HepG2 (cell line): ENCODE data around the gene CDKL5. TPM values are rescaled to one million over a fixed set of nuclear protein-coding genes. Genes with fewer than 3 reads are reported as not detected.

ENCODE experiments used
- ATAC-seq: fragments of 200-7000 bp; cut with Tn5 transposase; 3 replicates; pipeline ENCODE4 v1.9.1; 2020; ENCODE audit warnings: mild to moderate bottlenecking, moderate library complexity
- BruUV-seq: library from RNA; stranded (reverse); fragments of 400-500 nt; replicated peaks from 2 replicates; lab custom pipeline; 2021; lab: Mats Ljungman, UMichigan
- CTCF ChIA-PET: fragments of 300-600 bp; formaldehyde crosslinking; extraction: SDS; loops from one replicate; lab custom pipeline; 2021; ENCODE audit warnings: low total read pairs, inconsistent platforms, low intra/inter-chr PET ratio; lab: Yijun Ruan, JAX
- POLR2A ChIA-PET: fragments of 350-600 bp; sonication (Branson Sonifier 250); formaldehyde crosslinking; loops from one replicate; lab custom pipeline; 2020; ENCODE audit warnings: antibody characterized with exemption, inconsistent platforms; lab: Yijun Ruan, JAX
- DNase-seq: peaks from one replicate; pipeline ENCODE4 v3.0.0-alpha.2; 2015; ENCODE audit warnings: low spot score
- FAIRE-seq: peaks from 3 replicates; lab custom pipeline; 2011; peaks lifted over from hg19 to GRCh38; lab: Jason Lieb, UNC
- H2AFZ ChIP-seq: one replicate; pipeline ENCODE4 v1.6.1; 2011; ENCODE audit warnings: low read length, inconsistent platforms
- H3K27ac ChIP-seq: fragments of 300-600 bp; 3 replicates; pipeline ENCODE4 v1.8.0; 2011; ENCODE audit warnings: mixed run types, mild to moderate bottlenecking, mixed read lengths, low read length, inconsistent platforms; ENCODE audit not compliant: insufficient read depth; ENCODE audit errors: extremely low read length
- H3K27me3 ChIP-seq, 2 experiments: fragments of 200-600 bp in 1 of 2; 2 replicates in 1 of 2; 3 replicates in 1 of 2; pipeline versions ENCODE4 v1.6.0 to v1.8.0; 2011; ENCODE audit warnings: low read length in 2 of 2, mild to moderate bottlenecking in 2 of 2, moderate library complexity in 2 of 2, inconsistent platforms in 1 of 2; ENCODE audit not compliant: insufficient read depth in 2 of 2, control insufficient read depth in 1 of 2
- H3K36me3 ChIP-seq, 2 experiments: fragments of 200-600 bp in 1 of 2; replicated peaks in 1 of 2; 2 replicates in 1 of 2; 3 replicates in 1 of 2; pipeline versions ENCODE4 v1.5.1 to v1.8.0; 2011; ENCODE audit warnings: low read length in 2 of 2, inconsistent platforms in 1 of 2; ENCODE audit not compliant: insufficient read depth in 2 of 2, control insufficient read depth in 1 of 2
- H3K4me1 ChIP-seq: 2 replicates; pipeline ENCODE4 v1.5.1; 2012; ENCODE audit warnings: low read length, inconsistent platforms; ENCODE audit not compliant: insufficient read depth
- H3K4me2 ChIP-seq: 2 replicates; pipeline ENCODE4 v1.6.0; 2011; ENCODE audit warnings: low read depth, low read length, inconsistent platforms
- H3K4me3 ChIP-seq, 3 experiments: fragments of 200-600 bp in 1 of 3; sonication (generic), shearing (Covaris generic) in 1 of 3; replicated peaks in 1 of 3; 2 replicates each; pipeline ENCODE4 v1.5.1; 2011 to 2016; ENCODE audit warnings: low read length in 3 of 3, inconsistent platforms in 2 of 3, low read depth in 2 of 3, mild to moderate bottlenecking in 2 of 3, control low read depth in 1 of 3, mixed read lengths in 1 of 3; ENCODE audit not compliant: insufficient read depth in 1 of 3
- H3K79me2 ChIP-seq: one replicate; pipeline ENCODE4 v1.6.1; 2011; ENCODE audit warnings: low read length, inconsistent platforms; ENCODE audit not compliant: insufficient read depth
- H3K9ac ChIP-seq: 2 replicates; pipeline ENCODE4 v1.6.0; 2011; ENCODE audit warnings: mild to moderate bottlenecking, low read depth, low read length, inconsistent platforms; ENCODE audit not compliant: insufficient read depth
- H3K9me3 ChIP-seq: 2 replicates; pipeline ENCODE4 v1.5.1; 2012; ENCODE audit warnings: mild to moderate bottlenecking, low read length
- H4K20me1 ChIP-seq: 2 replicates; pipeline ENCODE4 v1.6.0; 2011; ENCODE audit warnings: inconsistent platforms, mild to moderate bottlenecking, low read length, moderate library complexity; ENCODE audit not compliant: insufficient read depth
- ETV6 ChIP-seq: sonication (generic); formaldehyde crosslinking; conservative IDR thresholded peaks from 2 replicates; pipeline ENCODE4 v1.4.0; 2020; ENCODE audit warnings: missing genetic modification reagents
- FOSL2 ChIP-seq: sonication (generic); formaldehyde crosslinking; IDR thresholded peaks from 2 replicates; pipeline ENCODE4 v1.4.0; 2020; ENCODE audit warnings: missing genetic modification reagents
- NFE2L2 ChIP-seq: fragments of 150-350 bp; IDR thresholded peaks from 2 replicates; pipeline ENCODE4 v1.6.1; 2014; ENCODE audit warnings: low read length
- SALL2 ChIP-seq: sonication (generic); formaldehyde crosslinking; IDR thresholded peaks from 2 replicates; pipeline ENCODE4 v1.8.1; 2023; ENCODE audit warnings: mild to moderate bottlenecking, missing genetic modification reagents, inconsistent platforms
- ZNF780A ChIP-seq: sonication (generic); formaldehyde crosslinking; IDR thresholded peaks from 2 replicates; pipeline ENCODE4 v1.8.0; 2022; ENCODE audit warnings: mild to moderate bottlenecking, missing genetic modification reagents, moderate library complexity
- in situ Hi-C: cut with HindIII; loops from 2 replicates; pipeline ENCODE4 v1.10.0; 2017; ENCODE audit warnings: low pct_unique_long_range_greater_than_20kb; ENCODE audit not compliant: extremely low pct_ligation_motif_present
- intact Hi-C: fragments of 100-400 bp; cut with micrococcal nuclease; formaldehyde crosslinking; loops from one replicate; pipeline ENCODE4 v1.10.0; 2022; ENCODE audit not compliant: unreplicated experiment
- polyA plus RNA-seq, 8 experiments: library from polyadenylated mRNA; depleted of rRNA in 3 of 8; stranded (reverse) in 7 of 8; unstranded in 1 of 8; fragments of >200 nt; fragmentation: Illumina TruSeq in 4 of 8; extraction: Trizol in 4 of 8; gene quantifications; 2 replicates each; pipeline versions ENCODE4 v1.2.1 to v1.2.3, GENCODE V29; 2011 to 2016; ENCODE audit warnings: low read depth in 4 of 8, missing spikeins in 1 of 8, mixed read lengths in 1 of 8; ENCODE audit not compliant: insufficient read depth in 1 of 8
- total RNA-seq, 5 experiments: library from RNA; depleted of rRNA; stranded (reverse); fragments of >200 nt; fragmentation: Illumina TruSeq; extraction: Trizol; gene quantifications; 2 replicates each; pipeline ENCODE4 v1.2.3, GENCODE V29; 2016; ENCODE audit warnings: low read depth in 1 of 5
- TF ChIP-seq, protein P1 (sequence below): sonication (generic); formaldehyde crosslinking; IDR thresholded peaks from 2 replicates; pipeline ENCODE4 v1.8.0; 2023; ENCODE audit warnings: mild to moderate bottlenecking, missing genetic modification reagents
- TF ChIP-seq, protein P2 (sequence below): sonication (generic); formaldehyde crosslinking; IDR thresholded peaks from 2 replicates; pipeline ENCODE4 v1.8.0; 2022; ENCODE audit warnings: low read depth, missing genetic modification reagents
- TF ChIP-seq, protein P3 (sequence below): IDR thresholded peaks from 2 replicates; pipeline ENCODE4 v1.6.1; 2018; ENCODE audit warnings: missing genetic modification reagents, mild to moderate bottlenecking, missing compliant biosample characterization

Gene CDKL5
- total and polyA plus RNA-seq, 2 of the 13 experiments (the other 11 are each of a cell fraction or from before 2014, with no cell fraction given) = 2.8 to 7.0 TPM

DNA sequence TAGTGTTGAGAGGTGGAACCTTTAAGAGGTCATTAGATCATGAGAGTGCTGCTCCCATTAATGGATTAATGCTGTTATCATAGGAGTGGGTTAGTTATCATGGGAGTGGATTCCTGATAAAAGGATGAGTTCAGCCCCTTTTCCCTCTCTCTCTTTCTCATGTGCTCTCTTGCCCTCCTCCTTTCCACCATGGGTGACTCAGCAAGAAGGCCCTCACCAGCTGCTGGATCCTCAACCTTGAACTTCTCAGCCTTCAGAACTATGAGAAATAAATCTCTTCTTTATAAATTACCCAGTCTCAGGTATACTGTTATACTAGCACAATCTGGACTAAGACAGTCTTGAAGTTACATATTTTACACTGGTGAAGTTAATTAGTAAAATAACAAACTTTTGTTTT lies 10.0 kb upstream of the CDKL5 start:
- no peaks in the 10 kb centered on the region for H3K27me3 ChIP-seq
- in situ Hi-C loops (no loop called here), intact Hi-C loops (no loop called here)
- ATAC-seq (no peak), DNase-seq (no peak), FAIRE-seq (peak; percentile 36)
- no peak overlapping the region for H3K27ac ChIP-seq
- no peak overlapping the region for H2AFZ ChIP-seq
- H4K20me1 ChIP-seq = no peaks in the 10 kb centered on the region
- POLR2A ChIA-PET = interaction anchor here (0.7 kb wide), 1 partner anchor 13 kb away, joined by 3 read pairs; no protein-coding TSS in a partner anchor
- no peaks in the 10 kb centered on the region for H3K36me3 ChIP-seq
- 0 out of 2 replicates have a peak, but pooled peaks cover 5% of the 10 kb centered on the region for H3K4me1 ChIP-seq
- no peaks in the 10 kb centered on the region for H3K9me3 ChIP-seq
- no peak overlapping the region for H3K4me2 ChIP-seq
- BruUV-seq = no TSS peak
- H3K9ac ChIP-seq = no peak overlapping the region
- CTCF ChIA-PET = no interaction called here
- TF ChIP-seq, protein P1, sequence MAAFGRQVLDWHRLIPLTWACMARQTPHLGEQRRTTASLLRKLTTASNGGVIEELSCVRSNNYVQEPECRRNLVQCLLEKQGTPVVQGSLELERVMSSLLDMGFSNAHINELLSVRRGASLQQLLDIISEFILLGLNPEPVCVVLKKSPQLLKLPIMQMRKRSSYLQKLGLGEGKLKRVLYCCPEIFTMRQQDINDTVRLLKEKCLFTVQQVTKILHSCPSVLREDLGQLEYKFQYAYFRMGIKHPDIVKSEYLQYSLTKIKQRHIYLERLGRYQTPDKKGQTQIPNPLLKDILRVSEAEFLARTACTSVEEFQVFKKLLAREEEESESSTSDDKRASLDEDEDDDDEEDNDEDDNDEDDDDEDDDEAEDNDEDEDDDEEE (CRISPR knock-in tag) = no peak
- no peak for TF ChIP-seq ETV6
- TF ChIP-seq NFE2L2 = peak; percentile 54; the same call in 1 of the 2 replicates
- TF ChIP-seq, protein P2, sequence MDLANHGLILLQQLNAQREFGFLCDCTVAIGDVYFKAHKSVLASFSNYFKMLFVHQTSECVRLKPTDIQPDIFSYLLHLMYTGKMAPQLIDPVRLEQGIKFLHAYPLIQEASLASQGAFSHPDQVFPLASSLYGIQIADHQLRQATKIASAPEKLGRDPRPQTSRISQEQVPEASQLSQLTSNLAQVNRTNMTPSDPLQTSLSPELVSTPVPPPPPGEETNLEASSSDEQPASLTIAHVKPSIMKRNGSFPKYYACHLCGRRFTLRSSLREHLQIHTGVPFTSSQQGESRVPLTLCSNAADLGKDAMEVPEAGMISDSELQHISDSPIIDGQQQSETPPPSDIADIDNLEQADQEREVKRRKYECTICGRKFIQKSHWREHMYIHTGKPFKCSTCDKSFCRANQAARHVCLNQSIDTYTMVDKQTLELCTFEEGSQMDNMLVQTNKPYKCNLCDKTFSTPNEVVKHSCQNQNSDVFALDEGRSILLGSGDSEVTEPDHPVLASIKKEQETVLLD (CRISPR knock-in tag) = no peak
- TF ChIP-seq, protein P3, sequence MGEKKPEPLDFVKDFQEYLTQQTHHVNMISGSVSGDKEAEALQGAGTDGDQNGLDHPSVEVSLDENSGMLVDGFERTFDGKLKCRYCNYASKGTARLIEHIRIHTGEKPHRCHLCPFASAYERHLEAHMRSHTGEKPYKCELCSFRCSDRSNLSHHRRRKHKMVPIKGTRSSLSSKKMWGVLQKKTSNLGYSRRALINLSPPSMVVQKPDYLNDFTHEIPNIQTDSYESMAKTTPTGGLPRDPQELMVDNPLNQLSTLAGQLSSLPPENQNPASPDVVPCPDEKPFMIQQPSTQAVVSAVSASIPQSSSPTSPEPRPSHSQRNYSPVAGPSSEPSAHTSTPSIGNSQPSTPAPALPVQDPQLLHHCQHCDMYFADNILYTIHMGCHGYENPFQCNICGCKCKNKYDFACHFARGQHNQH (CRISPR knock-in tag) = no peak
- TF ChIP-seq FOSL2 (CRISPR knock-in tag) = peak; percentile 45
- no peak for TF ChIP-seq ZNF780A
- no peak for TF ChIP-seq SALL2 (CRISPR knock-in tag)
- no peak overlapping the region for H3K4me3 ChIP-seq
- no peaks in the 10 kb centered on the region for H3K79me2 ChIP-seq
